ENCODE data around the gene PPFIBP1. TPM values are rescaled to one million over a fixed set of nuclear protein-coding genes. Genes with fewer than 3 reads are reported as not detected.

The PPFIBP1 gene
- total and polyA plus RNA-seq, 2 of the 13 experiments (the other 11 are each of a cell fraction or from before 2014, with no cell fraction given), result 16.2 to 21.8 TPM

DNA sequence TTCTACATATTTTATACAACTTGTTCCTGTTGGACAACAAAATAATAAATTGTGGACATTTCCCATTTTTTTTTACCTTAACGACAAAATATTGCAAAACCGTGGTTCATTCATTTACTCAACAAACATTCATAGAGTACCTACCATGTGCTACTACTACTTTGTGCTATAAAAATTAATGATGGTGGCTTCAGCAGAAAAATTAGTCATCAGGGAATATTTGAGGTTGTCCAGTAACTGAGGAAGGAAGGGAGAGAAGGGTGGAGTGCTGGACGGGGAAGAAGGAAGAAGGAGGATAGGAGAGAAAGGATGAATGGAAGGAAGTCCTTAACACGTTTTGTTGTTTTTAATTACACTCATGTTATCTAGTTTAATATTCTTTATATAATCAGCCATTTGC is 53.7 kb downstream of the PPFIBP1 start:
- no peak overlapping the region for H2AFZ ChIP-seq (ENCODE audit: low read length)
- no peak overlapping the region for H3K9ac ChIP-seq (ENCODE audit: insufficient read depth, low read depth, low read length)
- H3K36me3 ChIP-seq (replicated peaks in 1 of 2; ENCODE audit: control insufficient read depth in 1 of 2, insufficient read depth in 2 of 2, low read length in 2 of 2), result no peaks in the 10 kb centered on the region; a peak in 1 of 5 replicates
- no peak overlapping the region for H3K4me2 ChIP-seq (ENCODE audit: low read depth, low read length)
- ChIA-PET POLR2A (no interaction called here), CTCF (ENCODE audit: low intra/inter-chr PET ratio, low total read pairs) (no interaction called here)
- ATAC-seq, result no peak
- H3K79me2 ChIP-seq (ENCODE audit: insufficient read depth, low read length), result no peaks in the 10 kb centered on the region
- H3K4me1 ChIP-seq (ENCODE audit: insufficient read depth, low read length), result peaks cover under 1% of the 10 kb centered on the region; the same call in 1 of the 2 replicates
- no peaks in the 10 kb centered on the region for H3K27me3 ChIP-seq (ENCODE audit: control insufficient read depth in 1 of 2, insufficient read depth in 2 of 2, low read length in 2 of 2)
- no peak overlapping the region for H3K4me3 ChIP-seq (replicated peaks in 1 of 3; ENCODE audit: insufficient read depth in 1 of 3, low read depth in 2 of 3, low read length in 3 of 3)
- no peak for FAIRE-seq
- in situ Hi-C loops (cut with HindIII; ENCODE audit: extremely low pct_ligation_motif_present, low pct_unique_long_range_greater_than_20kb), result no loop called here
- DNase-seq (ENCODE audit: low spot score), result no peak
- H3K9me3 ChIP-seq (ENCODE audit: low read length), result no peaks in the 10 kb centered on the region
- no TSS peak for BruUV-seq (replicated peaks)
- intact Hi-C loops (cut with micrococcal nuclease; ENCODE audit: unreplicated experiment), result no loop called here
- 93% methylated on average over 4 of the region's 4 CpGs for WGBS (ENCODE audit: low lambda C conversion rate)
- no peaks in the 10 kb centered on the region for H4K20me1 ChIP-seq (ENCODE audit: insufficient read depth, low read length)
- TF ChIP-seq, protein P1, sequence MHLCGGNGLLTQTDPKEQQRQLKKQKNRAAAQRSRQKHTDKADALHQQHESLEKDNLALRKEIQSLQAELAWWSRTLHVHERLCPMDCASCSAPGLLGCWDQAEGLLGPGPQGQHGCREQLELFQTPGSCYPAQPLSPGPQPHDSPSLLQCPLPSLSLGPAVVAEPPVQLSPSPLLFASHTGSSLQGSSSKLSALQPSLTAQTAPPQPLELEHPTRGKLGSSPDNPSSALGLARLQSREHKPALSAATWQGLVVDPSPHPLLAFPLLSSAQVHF (CRISPR knock-in tag; IDR thresholded peaks at IDR 0.05), result no peak
- TF ChIP-seq ZNF878 (CRISPR knock-in tag; IDR thresholded peaks at IDR 0.05) (no peak), NFIB (CRISPR knock-in tag; IDR thresholded peaks at IDR 0.05; ENCODE audit: borderline replicate concordance) (no peak), PHB2 (IDR thresholded peaks at IDR 0.05; ENCODE audit: partially characterized antibody) (no peak), PHF8 (CRISPR knock-in tag; IDR thresholded peaks at IDR 0.05) (no peak)
- TF ChIP-seq, protein P2, sequence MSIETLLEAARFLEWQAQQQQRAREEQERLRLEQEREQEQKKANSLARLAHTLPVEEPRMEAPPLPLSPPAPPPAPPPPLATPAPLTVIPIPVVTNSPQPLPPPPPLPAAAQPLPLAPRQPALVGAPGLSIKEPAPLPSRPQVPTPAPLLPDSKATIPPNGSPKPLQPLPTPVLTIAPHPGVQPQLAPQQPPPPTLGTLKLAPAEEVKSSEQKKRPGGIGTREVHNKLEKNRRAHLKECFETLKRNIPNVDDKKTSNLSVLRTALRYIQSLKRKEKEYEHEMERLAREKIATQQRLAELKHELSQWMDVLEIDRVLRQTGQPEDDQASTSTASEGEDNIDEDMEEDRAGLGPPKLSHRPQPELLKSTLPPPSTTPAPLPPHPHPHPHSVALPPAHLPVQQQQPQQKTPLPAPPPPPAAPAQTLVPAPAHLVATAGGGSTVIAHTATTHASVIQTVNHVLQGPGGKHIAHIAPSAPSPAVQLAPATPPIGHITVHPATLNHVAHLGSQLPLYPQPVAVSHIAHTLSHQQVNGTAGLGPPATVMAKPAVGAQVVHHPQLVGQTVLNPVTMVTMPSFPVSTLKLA (IDR thresholded peaks at IDR 0.05), result no peak
- TF ChIP-seq, protein P3, sequence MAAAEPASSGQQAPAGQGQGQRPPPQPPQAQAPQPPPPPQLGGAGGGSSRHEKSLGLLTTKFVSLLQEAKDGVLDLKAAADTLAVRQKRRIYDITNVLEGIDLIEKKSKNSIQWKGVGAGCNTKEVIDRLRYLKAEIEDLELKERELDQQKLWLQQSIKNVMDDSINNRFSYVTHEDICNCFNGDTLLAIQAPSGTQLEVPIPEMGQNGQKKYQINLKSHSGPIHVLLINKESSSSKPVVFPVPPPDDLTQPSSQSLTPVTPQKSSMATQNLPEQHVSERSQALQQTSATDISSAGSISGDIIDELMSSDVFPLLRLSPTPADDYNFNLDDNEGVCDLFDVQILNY (CRISPR knock-in tag; conservative IDR thresholded peaks at IDR 0.05), result no peak
- no peak overlapping the region for H3K27ac ChIP-seq (ENCODE audit: extremely low read length, insufficient read depth, low read length)
